Neuronal stem cell (in vitro differentiated cells): ENCODE measurements around the gene ELF5.

Experiments used
- DNase-seq: peaks from one replicate; pipeline ENCODE4 v3.0.0-alpha.2; 2013; ENCODE audit warnings: low spot score
- H2AFZ ChIP-seq: one replicate; pipeline ENCODE4 v1.6.1; 2013; ENCODE audit warnings: mild to moderate bottlenecking, low read length, inconsistent platforms
- H2AK5ac ChIP-seq: 2 replicates; pipeline ENCODE4 v1.6.1; 2013; ENCODE audit warnings: low read depth, mild to moderate bottlenecking, inconsistent platforms, low read length, moderate library complexity, mixed read lengths
- H2BK120ac ChIP-seq: 2 replicates; pipeline ENCODE4 v1.6.1; 2013; ENCODE audit warnings: low read depth, mild to moderate bottlenecking, inconsistent platforms, low read length, moderate library complexity, mixed read lengths
- H2BK12ac ChIP-seq: one replicate; pipeline ENCODE4 v1.6.1; 2013; ENCODE audit warnings: low read length, inconsistent platforms
- H2BK15ac ChIP-seq: 2 replicates; pipeline ENCODE4 v1.6.1; 2013; ENCODE audit warnings: mild to moderate bottlenecking, low read length, inconsistent platforms, mixed read lengths
- H2BK5ac ChIP-seq: one replicate; pipeline ENCODE4 v1.6.1; 2013; ENCODE audit warnings: inconsistent platforms, mild to moderate bottlenecking, low read length, moderate library complexity
- H3K14ac ChIP-seq: one replicate; pipeline ENCODE4 v1.6.1; 2013; ENCODE audit warnings: low read length, inconsistent platforms
- H3K18ac ChIP-seq: 2 replicates; pipeline ENCODE4 v1.6.1; 2013; ENCODE audit warnings: low read length, inconsistent platforms
- H3K23ac ChIP-seq: 2 replicates; pipeline ENCODE4 v1.6.1; 2013; ENCODE audit warnings: low read depth, mild to moderate bottlenecking, mixed read lengths, low read length, inconsistent platforms; ENCODE audit not compliant: poor library complexity
- H3K27ac ChIP-seq: replicated peaks from 3 replicates; pipeline ENCODE4 v1.5.1; 2013; ENCODE audit warnings: low read length, inconsistent platforms
- H3K27me3 ChIP-seq, 3 experiments: 2 replicates each; pipeline ENCODE4 v1.6.1; 2013; ENCODE audit warnings: low read length in 3 of 3, mild to moderate bottlenecking in 2 of 3, inconsistent platforms in 1 of 3, low read depth in 1 of 3, mixed read lengths in 1 of 3, moderate library complexity in 1 of 3; ENCODE audit not compliant: control insufficient read depth in 3 of 3, insufficient read depth in 3 of 3
- H3K36me3 ChIP-seq, 2 donors: replicated peaks in 1 of 2; 2 replicates each; pipeline ENCODE4 v1.6.1; 2013; ENCODE audit warnings: low read length in 2 of 2; ENCODE audit not compliant: control insufficient read depth in 2 of 2, insufficient read depth in 2 of 2
- H3K4ac ChIP-seq: 2 replicates; pipeline ENCODE4 v1.6.1; 2013; ENCODE audit warnings: inconsistent platforms, mild to moderate bottlenecking, low read length, moderate library complexity
- H3K4me1 ChIP-seq, 2 donors: 1 replicate in 1 of 2; 2 replicates in 1 of 2; pipeline ENCODE4 v1.6.1; 2013; ENCODE audit warnings: low read length in 2 of 2, low read depth in 1 of 2; ENCODE audit not compliant: control insufficient read depth in 2 of 2, insufficient read depth in 1 of 2
- H3K4me2 ChIP-seq: one replicate; pipeline ENCODE4 v1.6.1; 2013; ENCODE audit warnings: mild to moderate bottlenecking, low read length, inconsistent platforms; ENCODE audit not compliant: insufficient read depth, poor library complexity, severe bottlenecking
- H3K4me3 ChIP-seq, 2 donors: 2 replicates each; pipeline ENCODE4 v1.5.1; 2013; ENCODE audit warnings: low read length in 2 of 2, mild to moderate bottlenecking in 2 of 2, inconsistent platforms in 1 of 2, moderate library complexity in 1 of 2
- H3K79me1 ChIP-seq: one replicate; pipeline ENCODE4 v1.6.1; 2013; ENCODE audit warnings: low read depth, mild to moderate bottlenecking, inconsistent platforms, low read length, moderate library complexity
- H3K9ac ChIP-seq: one replicate; pipeline ENCODE4 v1.6.1; 2013; ENCODE audit warnings: mild to moderate bottlenecking, low read depth, low read length, inconsistent platforms; ENCODE audit not compliant: poor library complexity
- H3K9me3 ChIP-seq, 2 donors: replicated peaks in 1 of 2; 2 replicates each; pipeline versions ENCODE3 to v1.6.1; 2013; ENCODE audit warnings: low read length in 2 of 2, mild to moderate bottlenecking in 2 of 2, inconsistent platforms in 1 of 2, low read depth in 1 of 2, mixed read lengths in 1 of 2, moderate library complexity in 1 of 2; ENCODE audit not compliant: control insufficient read depth in 2 of 2, insufficient read depth in 1 of 2
- H4K8ac ChIP-seq: one replicate; pipeline ENCODE4 v1.6.1; 2013; ENCODE audit warnings: low read depth, mild to moderate bottlenecking, inconsistent platforms, low read length, moderate library complexity
- H4K91ac ChIP-seq: one replicate; pipeline ENCODE4 v1.6.1; 2013; ENCODE audit warnings: low read length, low read depth, mild to moderate bottlenecking, inconsistent platforms; ENCODE audit not compliant: poor library complexity
- WGBS, 2 donors: extraction: QIAGEN DNeasy Blood & Tissue Kit; methylation state at CpG; one replicate each; pipeline ENCODE4 v1.1.7; 2013; ENCODE audit warnings: missing lambda C conversion rate in 2 of 2, mixed read lengths in 1 of 2; ENCODE audit not compliant: insufficient read length in 2 of 2, insufficient replicate concordance in 1 of 2; ENCODE audit errors: extremely low coverage in 2 of 2; 5-methylcytosine and 5-hydroxymethylcytosine counted together

The ELF5 gene

DNA sequence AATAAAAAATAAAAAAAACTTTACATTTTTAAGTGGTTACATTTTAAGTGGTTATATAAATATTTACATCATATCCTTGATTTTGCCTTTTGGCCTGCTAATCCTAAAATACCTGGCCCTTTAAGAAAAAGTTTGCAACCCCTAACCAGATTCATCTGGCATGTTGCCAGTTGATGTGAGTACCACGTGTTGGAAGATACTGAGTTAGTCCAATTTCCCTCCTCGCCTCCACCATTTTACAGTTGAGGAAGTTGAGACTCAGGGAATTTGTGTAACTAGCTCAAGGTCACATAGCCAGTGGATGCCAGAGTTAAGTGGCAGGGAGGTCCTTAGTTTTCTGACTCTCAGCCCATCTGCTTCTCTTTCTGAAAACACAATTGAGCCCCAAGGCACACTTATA lies 5.1 kb downstream of the ELF5 start:
- no peak overlapping the region for H3K4ac ChIP-seq
- no peaks in the 10 kb centered on the region for H3K79me1 ChIP-seq
- H3K27ac ChIP-seq: no peak overlapping the region
- peaks cover 0 to 17% (median 0%) of the 10 kb centered on the region in 3 experiments for H3K27me3 ChIP-seq
- WGBS, 2 donors: no CpG with 5 or more reads among the region's 2 CpGs
- no peak overlapping the region for H3K4me2 ChIP-seq
- H3K9ac ChIP-seq: no peak overlapping the region
- H2AK5ac ChIP-seq: no peak overlapping the region
- H3K18ac ChIP-seq: no peak overlapping the region
- no peak for DNase-seq
- no peak overlapping the region for H2BK12ac ChIP-seq
- no peaks in the 10 kb centered on the region for H3K36me3 ChIP-seq
- H3K4me1 ChIP-seq: peaks cover 0 to 8% of the 10 kb centered on the region in 2 donors
- H3K9me3 ChIP-seq: no peaks in the 10 kb centered on the region
- no peak overlapping the region for H2BK15ac ChIP-seq
- H2BK5ac ChIP-seq: no peak overlapping the region
- no peak overlapping the region for H3K23ac ChIP-seq
- H2BK120ac ChIP-seq: no peak overlapping the region
- no peak overlapping the region for H4K91ac ChIP-seq
- no peak overlapping the region for H4K8ac ChIP-seq
- no peak overlapping the region for H3K4me3 ChIP-seq
- H2AFZ ChIP-seq: no peak overlapping the region
- H3K14ac ChIP-seq: no peak overlapping the region

DNA sequence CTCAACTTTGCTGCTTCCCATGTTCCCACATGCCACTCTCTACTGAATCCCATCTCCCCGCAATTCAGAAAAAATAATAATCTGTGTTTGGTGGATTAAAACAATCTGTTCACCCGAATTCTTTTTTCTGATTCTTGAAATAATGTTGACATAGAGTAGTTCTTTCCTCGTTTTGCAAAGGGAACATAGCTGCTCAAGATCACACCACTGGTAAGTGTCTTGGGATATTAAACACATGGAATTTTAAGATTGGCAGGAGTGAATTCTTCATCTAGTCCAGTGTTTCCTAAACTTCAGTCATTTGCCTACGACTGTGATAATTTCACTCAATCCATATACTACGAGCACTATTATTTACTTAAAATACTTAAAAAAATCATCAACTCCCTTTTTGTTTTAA lies 6.0 kb downstream of the ELF5 start:
- Histone ChIP-seq H4K8ac (no peak overlapping the region), H3K27ac (no peak overlapping the region), H2AK5ac (no peak overlapping the region), H2BK5ac (no peak overlapping the region), H2BK15ac (no peak overlapping the region), H3K9ac (no peak overlapping the region), H3K36me3 (no peaks in the 10 kb centered on the region), H2BK12ac (no peak overlapping the region), H3K27me3 (peaks cover 0 to 17% (median 0%) of the 10 kb centered on the region in 3 experiments), H3K4me1 (peaks cover 0 to 5% of the 10 kb centered on the region in 2 donors), H2BK120ac (no peak overlapping the region), H3K4me2 (no peak overlapping the region), H3K18ac (no peak overlapping the region), H4K91ac (no peak overlapping the region), H3K79me1 (no peaks in the 10 kb centered on the region), H3K4ac (no peak overlapping the region), H3K23ac (no peak overlapping the region), H3K4me3 (no peak overlapping the region), H2AFZ (no peak overlapping the region), H3K14ac (no peak overlapping the region), H3K9me3 (no peaks in the 10 kb centered on the region)
- no peak for DNase-seq
- 100% methylated on average over 1 of the region's 5 CpGs; no CpG with 5 or more reads in 1 of the 2 donors for WGBS, 2 donors

DNA sequence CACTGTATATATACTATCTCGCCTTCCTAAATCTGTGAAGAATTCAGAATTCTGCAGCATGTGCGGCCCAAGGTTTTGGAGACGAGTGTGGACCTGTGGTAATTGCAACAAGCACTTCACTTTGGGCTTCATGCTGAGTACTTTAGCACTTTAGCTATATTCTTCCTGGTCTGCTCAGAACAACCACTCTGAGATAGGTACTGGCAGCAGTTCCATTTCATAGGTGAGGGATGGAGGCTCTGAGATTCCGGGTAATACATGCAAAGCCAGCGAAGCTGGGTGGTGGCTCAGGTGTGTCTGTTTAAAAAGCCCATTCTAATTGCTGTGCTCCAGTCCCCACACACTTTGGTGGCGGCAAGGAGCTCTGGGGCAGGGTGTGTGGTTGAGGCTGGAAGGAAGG lies 6.4 kb downstream of the ELF5 start:
- no peak overlapping the region for H2AK5ac ChIP-seq
- H3K18ac ChIP-seq: no peak overlapping the region
- no peaks in the 10 kb centered on the region for H3K79me1 ChIP-seq
- no peak overlapping the region for H4K91ac ChIP-seq
- no CpG with 5 or more reads among the region's 6 CpGs for WGBS, 2 donors
- H2BK120ac ChIP-seq: no peak overlapping the region
- DNase-seq: no peak
- H3K4me2 ChIP-seq: no peak overlapping the region
- H3K14ac ChIP-seq: no peak overlapping the region
- no peak overlapping the region for H2BK5ac ChIP-seq
- peaks cover 0 to 17% (median 0%) of the 10 kb centered on the region in 3 experiments for H3K27me3 ChIP-seq
- H3K9ac ChIP-seq: no peak overlapping the region
- H3K4ac ChIP-seq: no peak overlapping the region
- H3K4me1 ChIP-seq: peaks cover 0 to 9% of the 10 kb centered on the region in 2 donors
- H3K9me3 ChIP-seq: no peaks in the 10 kb centered on the region
- H2BK12ac ChIP-seq: no peak overlapping the region
- H3K23ac ChIP-seq: no peak overlapping the region
- H3K4me3 ChIP-seq: no peak overlapping the region
- no peak overlapping the region for H2BK15ac ChIP-seq
- H2AFZ ChIP-seq: no peak overlapping the region
- no peak overlapping the region for H4K8ac ChIP-seq
- H3K27ac ChIP-seq: no peak overlapping the region
- H3K36me3 ChIP-seq: no peaks in the 10 kb centered on the region

DNA sequence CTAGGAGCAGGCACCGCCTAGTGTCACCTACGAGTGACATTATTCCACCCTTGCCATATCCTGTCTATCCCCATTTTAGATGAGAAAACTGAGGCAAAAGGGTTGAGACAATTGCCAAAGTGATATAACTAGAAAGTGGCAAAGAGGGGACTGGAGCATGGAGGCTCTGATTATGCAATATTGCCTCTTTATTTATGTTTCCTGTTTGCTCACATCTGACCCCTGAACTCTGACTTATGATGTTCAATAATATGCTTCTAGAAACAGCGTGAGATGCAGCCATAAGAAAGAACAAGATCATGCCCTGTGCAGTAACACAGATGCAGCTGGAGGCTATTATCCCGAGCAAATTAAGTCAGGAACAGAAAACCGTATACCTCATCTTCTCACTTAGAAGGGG lies 7.7 kb downstream of the ELF5 start:
- Histone ChIP-seq H3K4me1 (peaks cover 4 to 12% of the 10 kb centered on the region in 2 donors), H2BK15ac (no peak overlapping the region), H2BK5ac (no peak overlapping the region), H4K8ac (no peak overlapping the region), H3K14ac (no peak overlapping the region), H3K9ac (no peak overlapping the region), H2BK12ac (no peak overlapping the region), H3K27ac (no peak overlapping the region), H4K91ac (no peak overlapping the region), H3K27me3 (peaks cover 0 to 9% (median 0%) of the 10 kb centered on the region in 3 experiments), H3K4me3 (no peak overlapping the region), H2AFZ (no peak overlapping the region), H3K23ac (no peak overlapping the region), H3K36me3 (no peaks in the 10 kb centered on the region), H3K4me2 (no peak overlapping the region), H3K18ac (no peak overlapping the region), H3K9me3 (no peaks in the 10 kb centered on the region), H3K4ac (no peak overlapping the region), H2AK5ac (no peak overlapping the region), H2BK120ac (no peak overlapping the region), H3K79me1 (no peaks in the 10 kb centered on the region)
- WGBS, 2 donors: no CpG with 5 or more reads among the region's 5 CpGs
- no peak for DNase-seq
